Peyer's patch (tissue), 4 donors: Measurements from ENCODE around the gene RNU5B-1.

Experiments used
- CTCF ChIP-seq, 6 experiments: fragments of 450-650 bp in 4 of 6; fragments of 200-600 bp in 2 of 6; sonication (generic) in 1 of 6; IDR thresholded peaks; one replicate each; pipeline ENCODE4 v1.5.1; 2017 to 2019; ENCODE audit warnings: antibody characterized with exemption in 6 of 6, mild to moderate bottlenecking in 3 of 6, moderate library complexity in 1 of 6
- POLR2A ChIP-seq, 2 donors: fragments of 450-650 bp; IDR thresholded peaks; one replicate each; pipeline ENCODE4 v1.5.1; 2017; ENCODE audit warnings: antibody characterized with exemption in 2 of 2, mild to moderate bottlenecking in 2 of 2, moderate library complexity in 2 of 2

- TF ChIP-seq CTCF (IDR thresholded peaks at IDR 0.05) (no peak), POLR2A (IDR thresholded peaks at IDR 0.05) (no peak)
These were observed 33.1 kb downstream of the RNU5B-1 start for GRCh38 chr15:65337436-65338070.
